Measurements from ENCODE around the gene NDUFAF5. TPM values are rescaled to one million over a fixed set of nuclear protein-coding genes. Genes with fewer than 3 reads are reported as not detected.

Gene NDUFAF5
- total RNA-seq, 1 donor from 2014 or later: 51.2 TPM

DNA sequence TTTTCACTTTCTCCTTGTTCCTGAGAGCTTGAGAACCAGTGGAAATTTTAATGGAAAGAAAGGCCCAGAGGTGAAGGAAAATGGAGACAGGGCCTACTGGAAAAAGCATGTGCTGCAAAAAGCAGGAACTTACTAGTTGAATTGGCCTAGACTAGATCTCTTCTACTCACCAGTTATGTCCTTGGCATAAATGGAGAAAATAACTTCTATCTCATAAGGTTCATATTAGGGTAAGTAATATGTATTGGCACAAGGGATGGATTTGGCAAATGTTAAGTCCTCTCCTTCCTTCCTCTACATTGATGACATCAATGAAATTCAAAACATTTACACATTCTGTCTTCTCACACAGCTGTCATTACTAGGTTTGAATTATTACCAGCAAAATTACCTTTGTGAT, 74.0 kb downstream of the NDUFAF5 start:
- Mint-ChIP-seq H3K9me3 (ENCODE audit: unreplicated experiment) (no peaks in the 10 kb centered on the region), H3K4me1 (ENCODE audit: low read depth, unreplicated experiment) (no peaks in the 10 kb centered on the region), H3K27ac (ENCODE audit: unreplicated experiment) (no peak overlapping the region), H3K27me3 (ENCODE audit: unreplicated experiment) (peaks cover 2% of the 10 kb centered on the region), H3K4me3 (ENCODE audit: unreplicated experiment) (no peak overlapping the region), H3K36me3 (ENCODE audit: unreplicated experiment) (no peaks in the 10 kb centered on the region)
- no peak for DNase-seq
- TF ChIP-seq, protein P1, sequence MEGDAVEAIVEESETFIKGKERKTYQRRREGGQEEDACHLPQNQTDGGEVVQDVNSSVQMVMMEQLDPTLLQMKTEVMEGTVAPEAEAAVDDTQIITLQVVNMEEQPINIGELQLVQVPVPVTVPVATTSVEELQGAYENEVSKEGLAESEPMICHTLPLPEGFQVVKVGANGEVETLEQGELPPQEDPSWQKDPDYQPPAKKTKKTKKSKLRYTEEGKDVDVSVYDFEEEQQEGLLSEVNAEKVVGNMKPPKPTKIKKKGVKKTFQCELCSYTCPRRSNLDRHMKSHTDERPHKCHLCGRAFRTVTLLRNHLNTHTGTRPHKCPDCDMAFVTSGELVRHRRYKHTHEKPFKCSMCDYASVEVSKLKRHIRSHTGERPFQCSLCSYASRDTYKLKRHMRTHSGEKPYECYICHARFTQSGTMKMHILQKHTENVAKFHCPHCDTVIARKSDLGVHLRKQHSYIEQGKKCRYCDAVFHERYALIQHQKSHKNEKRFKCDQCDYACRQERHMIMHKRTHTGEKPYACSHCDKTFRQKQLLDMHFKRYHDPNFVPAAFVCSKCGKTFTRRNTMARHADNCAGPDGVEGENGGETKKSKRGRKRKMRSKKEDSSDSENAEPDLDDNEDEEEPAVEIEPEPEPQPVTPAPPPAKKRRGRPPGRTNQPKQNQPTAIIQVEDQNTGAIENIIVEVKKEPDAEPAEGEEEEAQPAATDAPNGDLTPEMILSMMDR (IDR thresholded peaks at IDR 0.05; ENCODE audit: partially characterized antibody, unreplicated experiment): no peak

DNA sequence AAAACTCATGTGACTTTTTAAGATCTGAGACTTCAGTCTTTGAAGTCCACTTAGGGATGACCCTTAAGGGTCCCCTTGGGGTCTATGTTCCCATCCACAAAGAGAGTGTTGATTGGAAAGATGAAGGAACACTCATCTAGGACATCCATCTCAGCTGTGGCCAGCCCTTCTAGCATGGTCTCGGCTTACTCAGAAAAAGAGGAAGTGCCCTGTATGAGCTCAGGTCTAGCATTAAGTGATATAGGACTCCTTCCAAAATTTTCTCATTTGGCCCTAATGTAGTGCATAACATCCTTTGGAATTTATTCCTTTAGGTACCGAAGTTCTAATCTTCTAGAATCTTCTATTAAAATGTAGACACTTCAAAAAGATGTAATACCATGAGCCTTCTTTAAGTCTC, 77.4 kb downstream of the NDUFAF5 start:
- no peaks in the 10 kb centered on the region for H3K9me3 Mint-ChIP-seq (ENCODE audit: unreplicated experiment)
- TF ChIP-seq, protein P1 (IDR thresholded peaks at IDR 0.05; ENCODE audit: partially characterized antibody, unreplicated experiment): no peak
- no peak overlapping the region for H3K4me3 Mint-ChIP-seq (ENCODE audit: unreplicated experiment)
- peaks cover 3% of the 10 kb centered on the region for H3K4me1 Mint-ChIP-seq (ENCODE audit: low read depth, unreplicated experiment)
- no peaks in the 10 kb centered on the region for H3K36me3 Mint-ChIP-seq (ENCODE audit: unreplicated experiment)
- DNase-seq: no peak
- H3K27ac Mint-ChIP-seq (ENCODE audit: unreplicated experiment): no peak overlapping the region
- peaks cover 2% of the 10 kb centered on the region for H3K27me3 Mint-ChIP-seq (ENCODE audit: unreplicated experiment)

DNA sequence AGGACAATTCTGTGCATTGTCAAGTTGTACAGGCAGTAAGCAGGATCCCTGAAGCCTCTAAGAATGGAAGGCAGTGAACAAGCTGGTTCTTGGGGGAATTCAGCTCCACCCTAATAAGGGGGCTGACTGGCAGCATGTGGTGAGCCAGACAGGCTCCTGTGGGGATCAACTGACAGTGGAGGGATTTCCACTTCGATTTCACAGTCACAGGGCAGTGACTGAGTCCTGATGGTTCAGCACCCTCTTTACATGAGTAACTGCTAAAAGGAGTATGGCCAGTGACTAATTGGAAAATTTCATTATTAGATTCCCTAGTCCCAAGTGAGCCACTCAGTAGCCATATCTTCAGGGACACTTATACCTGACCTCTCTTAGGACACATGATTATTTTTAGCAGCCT, 78.4 kb downstream of the NDUFAF5 start:
- H3K4me3 Mint-ChIP-seq (ENCODE audit: unreplicated experiment): no peak overlapping the region
- H3K36me3 Mint-ChIP-seq (ENCODE audit: unreplicated experiment): no peaks in the 10 kb centered on the region
- H3K4me1 Mint-ChIP-seq (ENCODE audit: low read depth, unreplicated experiment): peaks cover 3% of the 10 kb centered on the region
- no peak for DNase-seq
- no peak overlapping the region for H3K27ac Mint-ChIP-seq (ENCODE audit: unreplicated experiment)
- TF ChIP-seq, protein P1 (IDR thresholded peaks at IDR 0.05; ENCODE audit: partially characterized antibody, unreplicated experiment): no peak
- H3K9me3 Mint-ChIP-seq (ENCODE audit: unreplicated experiment): no peaks in the 10 kb centered on the region
- H3K27me3 Mint-ChIP-seq (ENCODE audit: unreplicated experiment): peaks cover 2% of the 10 kb centered on the region

DNA sequence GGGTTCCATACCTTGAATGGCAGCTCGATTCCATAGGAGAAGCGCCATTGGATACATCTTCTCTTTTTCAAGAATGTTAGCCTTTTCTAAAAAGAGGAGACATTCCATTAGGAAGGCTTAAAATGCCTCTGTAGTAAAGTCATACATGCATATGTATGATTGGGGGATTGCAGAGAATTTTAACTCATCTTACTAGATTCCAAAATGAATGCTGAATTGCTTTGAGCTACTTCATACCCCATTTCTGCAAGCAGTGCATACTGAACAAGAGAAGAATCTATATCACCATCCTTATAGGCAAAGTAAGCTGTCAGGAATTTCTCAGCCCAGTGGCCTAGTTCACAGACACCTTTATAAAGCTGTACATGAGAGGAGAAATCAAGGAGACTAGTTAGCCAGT, 80.3 kb downstream of the NDUFAF5 start:
- Mint-ChIP-seq H3K27me3 (ENCODE audit: unreplicated experiment) (peaks cover 2% of the 10 kb centered on the region), H3K36me3 (ENCODE audit: unreplicated experiment) (no peaks in the 10 kb centered on the region), H3K9me3 (ENCODE audit: unreplicated experiment) (no peaks in the 10 kb centered on the region), H3K4me3 (ENCODE audit: unreplicated experiment) (no peak overlapping the region), H3K4me1 (ENCODE audit: low read depth, unreplicated experiment) (peaks cover 3% of the 10 kb centered on the region), H3K27ac (ENCODE audit: unreplicated experiment) (no peak overlapping the region)
- no peak for DNase-seq
- TF ChIP-seq, protein P1 (IDR thresholded peaks at IDR 0.05; ENCODE audit: partially characterized antibody, unreplicated experiment): no peak

DNA sequence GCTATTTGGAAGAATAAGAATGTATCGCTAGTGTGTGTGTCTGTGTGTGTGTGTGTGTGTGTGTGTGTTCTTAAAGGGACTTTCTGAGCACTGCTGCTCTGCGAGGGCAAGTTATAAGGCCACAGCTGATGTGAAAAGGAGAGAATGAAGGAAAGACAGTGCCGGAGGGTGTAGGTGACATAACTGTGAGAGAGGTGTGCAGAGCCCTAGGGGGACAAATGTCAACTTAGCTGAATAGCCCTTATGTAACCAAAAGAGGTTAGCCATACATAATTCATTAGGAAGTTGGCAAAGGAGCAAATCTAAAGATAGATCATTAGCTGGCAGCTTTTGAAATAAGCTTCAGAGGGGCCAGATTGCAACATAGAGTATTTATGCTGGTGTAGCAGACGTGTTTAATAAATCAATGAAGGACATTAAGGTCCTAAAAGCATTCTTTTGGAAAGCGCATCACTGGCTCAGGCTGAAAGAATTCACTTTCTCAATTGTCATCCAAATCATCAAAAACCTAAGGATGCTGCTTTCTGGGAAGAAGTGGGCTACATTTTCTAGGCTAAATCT, 81.0 kb downstream of the NDUFAF5 start:
- H3K9me3 Mint-ChIP-seq (ENCODE audit: unreplicated experiment): no peaks in the 10 kb centered on the region
- peaks cover under 1% of the 10 kb centered on the region for H3K27me3 Mint-ChIP-seq (ENCODE audit: unreplicated experiment)

More for the DNA sequence above, 81.0 kb downstream of the NDUFAF5 start:
- TF ChIP-seq, protein P1 (IDR thresholded peaks at IDR 0.05; ENCODE audit: partially characterized antibody, unreplicated experiment): no peak
- peaks cover 3% of the 10 kb centered on the region for H3K4me1 Mint-ChIP-seq (ENCODE audit: low read depth, unreplicated experiment)
- no peak overlapping the region for H3K4me3 Mint-ChIP-seq (ENCODE audit: unreplicated experiment)
- DNase-seq: no peak
- H3K27ac Mint-ChIP-seq (ENCODE audit: unreplicated experiment): no peak overlapping the region
- no peaks in the 10 kb centered on the region for H3K36me3 Mint-ChIP-seq (ENCODE audit: unreplicated experiment)

All from glutamatergic neuron (in vitro differentiated cells).